ENCODE data around the gene ATP13A5. TPM values are rescaled to one million over a fixed set of nuclear protein-coding genes. Genes with fewer than 3 reads are reported as not detected.
A peak's percentile ranks its signal among the peaks of the same experiment; 100 is the strongest.

Gene ATP13A5
- total and polyA plus RNA-seq, 8 donors = 0.08 to 0.38 (median 0.14) TPM

- WGBS, 2 donors = 76 to 79% methylated on average over 4 of the region's 4 CpGs
- intact Hi-C loops (cut with DNase I) = no loop called here
- ATAC-seq (no peak), FAIRE-seq (no peak), DNase-seq (no peak)
- Histone ChIP-seq H3K9me3 (no peaks in the 10 kb centered on the region), H3K27ac (no peak overlapping the region), H3K4me1 (no peaks in the 10 kb centered on the region), H3K36me3 (no peaks in the 10 kb centered on the region), H3K4me3 (no peak overlapping the region), H3K27me3 (no peaks in the 10 kb centered on the region)
- TF ChIP-seq CTCF (IDR thresholded peaks at IDR 0.05) = no peak
These were observed 147.9 kb downstream of the ATP13A5 start for GRCh38 chr3:193230610-193231009.

GRCh38 chr3:193229851-193230420 is 148.6 kb downstream of the ATP13A5 start:
- Histone ChIP-seq H3K4me1 (no peaks in the 10 kb centered on the region), H3K36me3 (no peaks in the 10 kb centered on the region), H3K27ac (no peak overlapping the region), H3K4me3 (no peak overlapping the region), H3K9me3 (no peaks in the 10 kb centered on the region), H3K27me3 (no peaks in the 10 kb centered on the region)
- no peak for DNase-seq
- 79 to 81% methylated on average over 4 of the region's 4 CpGs for WGBS, 2 donors
- no peak for TF ChIP-seq CTCF (IDR thresholded peaks at IDR 0.05)
- intact Hi-C loops (cut with DNase I) = no loop called here
- ATAC-seq = no peak
- no peak for FAIRE-seq

GRCh38 chr3:193228206-193228605 is 150.3 kb downstream of the ATP13A5 start:
- Histone ChIP-seq H3K27ac (no peak overlapping the region), H3K4me1 (no peaks in the 10 kb centered on the region), H3K9me3 (no peaks in the 10 kb centered on the region), H3K36me3 (no peaks in the 10 kb centered on the region), H3K4me3 (no peak overlapping the region), H3K27me3 (no peaks in the 10 kb centered on the region)
- intact Hi-C loops (cut with DNase I) = no loop called here
- FAIRE-seq (no peak), DNase-seq (peak in 1 of 6 donors; percentile 10), ATAC-seq (no peak)
- 72 to 82% methylated on average over 6 of the region's 6 CpGs for WGBS, 2 donors
- no peak for TF ChIP-seq CTCF (IDR thresholded peaks at IDR 0.05)

DNA sequence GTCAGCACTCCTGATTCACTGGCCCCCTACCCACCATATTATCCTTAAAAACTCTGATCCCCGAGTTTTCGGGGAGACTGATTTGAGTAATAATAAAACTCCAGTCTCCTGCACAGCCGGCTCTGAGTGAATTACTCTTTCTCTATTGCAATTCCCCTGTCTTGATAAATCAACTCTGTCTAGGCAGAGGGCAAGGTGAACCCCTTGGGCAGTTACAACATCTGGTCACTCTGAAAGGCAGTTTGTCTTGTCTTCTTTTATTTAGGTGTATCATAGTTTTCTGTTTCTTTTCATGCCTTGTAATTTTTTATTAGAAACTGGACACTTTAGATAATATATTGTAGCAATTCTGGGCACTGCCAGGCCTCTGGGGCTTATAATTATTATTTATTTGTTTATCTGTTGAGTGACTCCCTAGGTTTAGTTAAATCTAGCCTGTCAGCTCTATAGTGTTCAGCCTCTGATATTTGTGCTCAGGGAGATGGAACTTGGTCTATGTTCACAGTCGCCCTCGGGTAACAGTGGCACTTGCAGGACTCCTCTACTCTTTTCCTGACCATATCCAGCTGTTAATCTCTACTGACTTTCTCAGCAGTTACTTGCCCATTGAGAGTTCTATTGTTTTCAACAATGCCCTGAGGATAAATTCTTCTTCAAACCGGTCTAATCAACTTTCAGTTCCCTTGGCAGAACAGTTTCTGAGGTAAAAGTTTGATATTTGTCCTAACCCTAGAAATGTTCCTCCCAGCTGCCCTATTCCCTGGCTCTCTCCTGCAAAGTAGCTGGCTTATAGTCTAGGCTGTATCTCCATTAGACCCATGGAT is 153.0 kb downstream of the ATP13A5 start:
- ATAC-seq = no peak
- TF ChIP-seq CTCF (IDR thresholded peaks at IDR 0.05) = no peak
- no peak overlapping the region for H3K4me3 ChIP-seq
- H3K9me3 ChIP-seq = no peaks in the 10 kb centered on the region
- 70 to 74% methylated on average over 6 of the region's 6 CpGs for WGBS, 2 donors
- H3K27ac ChIP-seq = no peak overlapping the region
- no peak for FAIRE-seq
- intact Hi-C loops (cut with DNase I) = no loop called here
- H3K36me3 ChIP-seq = no peaks in the 10 kb centered on the region
- H3K27me3 ChIP-seq = peaks cover 0 to under 1% (median 0%) of the 10 kb centered on the region in 4 donors
- DNase-seq = no peak
- no peaks in the 10 kb centered on the region for H3K4me1 ChIP-seq

Other genes starting within 250 kb of the ATP13A5 start
- gene PLAAT1, start 137.5 kb downstream of the ATP13A5 start, total RNA-seq = under 1 TPM in 4 of 6 donors, not detected in 2; 0.20 to 0.66 (median 0.52) TPM
- gene PLAAT1, start 137.5 kb downstream of the ATP13A5 start, polyA plus RNA-seq = under 1 TPM in 1 of 2 donors, not detected in 1; 0.94 TPM
- gene ATP13A4, start 176.1 kb upstream of the ATP13A5 start, total RNA-seq = 10 to 100 TPM in 3 of 6 donors, 1 to 10 TPM in 3; 6.7 to 15.7 (median 9.8) TPM
- gene ATP13A4, start 176.1 kb upstream of the ATP13A5 start, polyA plus RNA-seq = 10 to 100 TPM in 1 of 2 donors, 1 to 10 TPM in 1; 5.7 to 13.3 TPM
- 10 to 100 TPM; 23.3 to 31.7 (median 25.3) TPM for gene OPA1, start 214.5 kb upstream of the ATP13A5 start, total RNA-seq
- gene OPA1, start 214.5 kb upstream of the ATP13A5 start, polyA plus RNA-seq = 10 to 100 TPM in 1 of 2 donors, 1 to 10 TPM in 1; 6.3 to 13.7 TPM